GM19328 (cell line): Measurements from ENCODE around the gene IL5RA.

Experiments used
- ATAC-seq: cut with Tn5 transposase; IDR thresholded peaks from one replicate; pipeline ENCODE4 v1.9.1; 2021; ENCODE audit warnings: mild to moderate bottlenecking, moderate library complexity; ENCODE audit not compliant: unreplicated experiment

Gene IL5RA

GRCh38 chr3:3107858-3108257, 2.3 kb downstream of the IL5RA start:
- no peak for ATAC-seq

GRCh38 chr3:3107181-3107580, 3.0 kb downstream of the IL5RA start:
- no peak for ATAC-seq

GRCh38 chr3:3105815-3106214, 4.4 kb downstream of the IL5RA start:
- no peak for ATAC-seq

- no peak for ATAC-seq
Observed at GRCh38 chr3:3105246-3105645, 4.9 kb downstream of the IL5RA start.

GRCh38 chr3:3102751-3103150, 7.4 kb downstream of the IL5RA start:
- ATAC-seq = no peak

GRCh38 chr3:3101660-3102458, 8.3 kb downstream of the IL5RA start:
- ATAC-seq = no peak

- no peak for ATAC-seq
Observed at GRCh38 chr3:3097958-3098357, 12.2 kb downstream of the IL5RA start.

- peak; percentile 99 for ATAC-seq
Observed at GRCh38 chr3:3089017-3089416, 21.2 kb downstream of the IL5RA start.

GRCh38 chr3:3087716-3088465, 22.3 kb downstream of the IL5RA start:
- no peak for ATAC-seq

- no peak for ATAC-seq
Observed at GRCh38 chr3:3087279-3087678, 22.9 kb downstream of the IL5RA start.

GRCh38 chr3:3086239-3086638, 23.9 kb downstream of the IL5RA start:
- no peak for ATAC-seq

- ATAC-seq = no peak
Observed at GRCh38 chr3:3085782-3086181, 24.4 kb downstream of the IL5RA start.

GRCh38 chr3:3084890-3085289, 25.3 kb downstream of the IL5RA start:
- ATAC-seq = no peak

GRCh38 chr3:3082234-3082924, 27.8 kb downstream of the IL5RA start:
- ATAC-seq = peak; percentile 91

- peak; percentile 40 for ATAC-seq
Observed at GRCh38 chr3:3081381-3082233, 28.6 kb downstream of the IL5RA start.

GRCh38 chr3:3080309-3080708, 29.9 kb downstream of the IL5RA start:
- no peak for ATAC-seq

GRCh38 chr3:3074551-3075257, 35.5 kb downstream of the IL5RA start:
- no peak for ATAC-seq

GRCh38 chr3:3071136-3071535, 39.0 kb downstream of the IL5RA start:
- ATAC-seq = no peak

- ATAC-seq = no peak
Observed at GRCh38 chr3:3069723-3070122, 40.5 kb downstream of the IL5RA start.

GRCh38 chr3:3068358-3068881, 41.8 kb downstream of the IL5RA start:
- ATAC-seq = no peak
